Trophoblast cell (in vitro differentiated cells and primary cell): Measurements from ENCODE around the gene EPHB1.

Experiments
- DNase-seq, 2 donors: peaks; one replicate each; pipeline ENCODE4 v3.0.0-alpha.2; 2016
- H2AFZ ChIP-seq: 2 replicates; pipeline ENCODE4 v1.6.1; 2013; ENCODE audit warnings: low read length, moderate library complexity, mild to moderate bottlenecking; ENCODE audit not compliant: insufficient read depth, poor library complexity
- H2AK5ac ChIP-seq: 2 replicates; pipeline ENCODE4 v1.6.1; 2013; ENCODE audit warnings: mild to moderate bottlenecking, low read length
- H2BK120ac ChIP-seq: 2 replicates; pipeline ENCODE4 v1.6.1; 2013; ENCODE audit warnings: low read length, mild to moderate bottlenecking, moderate library complexity; ENCODE audit not compliant: insufficient read depth, poor library complexity
- H2BK12ac ChIP-seq: 2 replicates; pipeline ENCODE4 v1.6.1; 2013; ENCODE audit warnings: mild to moderate bottlenecking, low read length, moderate library complexity
- H2BK5ac ChIP-seq: 2 replicates; pipeline ENCODE4 v1.6.1; 2013; ENCODE audit warnings: low read length, low read depth, moderate library complexity, mild to moderate bottlenecking; ENCODE audit not compliant: poor library complexity
- H3K14ac ChIP-seq: 2 replicates; pipeline ENCODE4 v1.6.1; 2013; ENCODE audit warnings: mild to moderate bottlenecking, low read length
- H3K18ac ChIP-seq: 2 replicates; pipeline ENCODE4 v1.6.1; 2013; ENCODE audit warnings: mild to moderate bottlenecking, low read length
- H3K23ac ChIP-seq: 2 replicates; pipeline ENCODE4 v1.6.1; 2013; ENCODE audit warnings: low read length
- H3K27ac ChIP-seq: 2 replicates; pipeline ENCODE4 v1.5.1; 2013; ENCODE audit warnings: low read depth, mild to moderate bottlenecking, inconsistent platforms, low read length, moderate library complexity
- H3K27me3 ChIP-seq: 2 replicates; pipeline ENCODE4 v1.6.1; 2013; ENCODE audit warnings: inconsistent platforms, mild to moderate bottlenecking, low read length, moderate library complexity; ENCODE audit not compliant: insufficient read depth
- H3K36me3 ChIP-seq, 2 experiments: 1 replicate in 1 of 2; 2 replicates in 1 of 2; pipeline ENCODE4 v1.6.1; 2013; ENCODE audit warnings: low read length in 2 of 2, mild to moderate bottlenecking in 2 of 2, moderate library complexity in 1 of 2; ENCODE audit not compliant: insufficient read depth in 2 of 2, control insufficient read depth in 1 of 2
- H3K4ac ChIP-seq: 2 replicates; pipeline ENCODE4 v1.6.1; 2013; ENCODE audit warnings: low read depth, mild to moderate bottlenecking, low read length, moderate library complexity
- H3K4me1 ChIP-seq, 2 experiments: 1 replicate in 1 of 2; 2 replicates in 1 of 2; pipeline ENCODE4 v1.6.1; 2013; ENCODE audit warnings: low read length in 2 of 2, mild to moderate bottlenecking in 2 of 2, moderate library complexity in 1 of 2; ENCODE audit not compliant: insufficient read depth in 2 of 2, control insufficient read depth in 1 of 2
- H3K4me2 ChIP-seq: 2 replicates; pipeline ENCODE4 v1.6.1; 2013; ENCODE audit warnings: inconsistent platforms, mild to moderate bottlenecking, low read length, moderate library complexity
- H3K4me3 ChIP-seq: 2 replicates; pipeline ENCODE4 v1.5.1; 2013; ENCODE audit warnings: mild to moderate bottlenecking, low read depth, low read length, inconsistent platforms
- H3K79me1 ChIP-seq: one replicate; pipeline ENCODE4 v1.6.1; 2013; ENCODE audit warnings: low read length
- H3K79me2 ChIP-seq: 2 replicates; pipeline ENCODE4 v1.6.1; 2013; ENCODE audit warnings: low read length, mild to moderate bottlenecking; ENCODE audit not compliant: control insufficient read depth, insufficient read depth, poor library complexity
- H3K9ac ChIP-seq: 2 replicates; pipeline ENCODE4 v1.6.1; 2013; ENCODE audit warnings: mild to moderate bottlenecking, low read length
- H3K9me3 ChIP-seq: 2 replicates; pipeline ENCODE4 v1.6.1; 2013; ENCODE audit warnings: low read depth, mild to moderate bottlenecking, control low read depth, inconsistent platforms, low read length; ENCODE audit not compliant: insufficient read depth
- H4K12ac ChIP-seq: 2 replicates; pipeline ENCODE4 v1.6.1; 2013; ENCODE audit warnings: low read depth, mild to moderate bottlenecking, low read length, moderate library complexity
- H4K8ac ChIP-seq: 2 replicates; pipeline ENCODE4 v1.6.1; 2013; ENCODE audit warnings: low read depth, mild to moderate bottlenecking, low read length, moderate library complexity
- H4K91ac ChIP-seq: one replicate; pipeline ENCODE4 v1.6.1; 2013; ENCODE audit warnings: low read depth, mild to moderate bottlenecking, low read length, moderate library complexity
- WGBS: extraction: QIAGEN DNeasy Blood & Tissue Kit; methylation state at CpG from one replicate; pipeline ENCODE4 v1.1.7; 2013; ENCODE audit warnings: missing lambda C conversion rate; ENCODE audit not compliant: insufficient read length, insufficient coverage; ENCODE audit errors: extremely low coverage; 5-methylcytosine and 5-hydroxymethylcytosine counted together

EPHB1 gene

GRCh38 chr3:134765468-134765867, 29.6 kb upstream of the EPHB1 start:
- H3K79me1 ChIP-seq = no peaks in the 10 kb centered on the region
- H3K36me3 ChIP-seq = no peaks in the 10 kb centered on the region
- no CpG with 5 or more reads among the region's 2 CpGs for WGBS
- no peak overlapping the region for H4K91ac ChIP-seq
- no peak overlapping the region for H2AFZ ChIP-seq
- H3K27ac ChIP-seq = no peak overlapping the region
- H3K79me2 ChIP-seq = no peaks in the 10 kb centered on the region
- no peak overlapping the region for H4K8ac ChIP-seq
- H3K27me3 ChIP-seq = no peaks in the 10 kb centered on the region
- no peak overlapping the region for H2BK12ac ChIP-seq
- no peak overlapping the region for H3K14ac ChIP-seq
- no peak overlapping the region for H2BK120ac ChIP-seq
- no peak overlapping the region for H3K18ac ChIP-seq
- H3K4me1 ChIP-seq = no peaks in the 10 kb centered on the region
- no peak overlapping the region for H3K23ac ChIP-seq
- H2AK5ac ChIP-seq = no peak overlapping the region
- H4K12ac ChIP-seq = no peak overlapping the region
- no peak overlapping the region for H3K9ac ChIP-seq
- H3K4me2 ChIP-seq = no peak overlapping the region
- H3K9me3 ChIP-seq = no peaks in the 10 kb centered on the region
- no peak overlapping the region for H2BK5ac ChIP-seq
- no peak for DNase-seq
- no peak overlapping the region for H3K4me3 ChIP-seq
- no peak overlapping the region for H3K4ac ChIP-seq

- Histone ChIP-seq H3K14ac (no peak overlapping the region), H3K18ac (no peak overlapping the region), H3K36me3 (no peaks in the 10 kb centered on the region), H3K79me1 (no peaks in the 10 kb centered on the region), H3K4ac (no peak overlapping the region), H2BK12ac (no peak overlapping the region), H3K4me2 (no peak overlapping the region), H2BK120ac (no peak overlapping the region), H3K9ac (no peak overlapping the region), H3K23ac (no peak overlapping the region), H2BK5ac (no peak overlapping the region), H3K27ac (no peak overlapping the region), H4K12ac (no peak overlapping the region), H3K27me3 (no peaks in the 10 kb centered on the region), H3K4me1 (no peaks in the 10 kb centered on the region), H4K8ac (no peak overlapping the region), H4K91ac (no peak overlapping the region), H3K9me3 (no peaks in the 10 kb centered on the region), H2AFZ (no peak overlapping the region), H3K79me2 (no peaks in the 10 kb centered on the region), H2AK5ac (no peak overlapping the region), H3K4me3 (no peak overlapping the region)
- no peak for DNase-seq
- WGBS = no CpG with 5 or more reads among the region's 1 CpG
Measured at GRCh38 chr3:134766290-134766689, 28.8 kb upstream of the EPHB1 start.

- Histone ChIP-seq H2AK5ac (no peak overlapping the region), H3K14ac (no peak overlapping the region), H2AFZ (no peak overlapping the region), H3K4me1 (no peaks in the 10 kb centered on the region), H3K18ac (no peak overlapping the region), H3K9ac (no peak overlapping the region), H4K8ac (no peak overlapping the region), H2BK120ac (no peak overlapping the region), H3K27me3 (no peaks in the 10 kb centered on the region), H3K79me1 (no peaks in the 10 kb centered on the region), H2BK5ac (no peak overlapping the region), H3K4me3 (no peak overlapping the region), H3K4me2 (no peak overlapping the region), H3K23ac (no peak overlapping the region), H4K91ac (no peak overlapping the region), H3K79me2 (no peaks in the 10 kb centered on the region), H4K12ac (no peak overlapping the region), H3K9me3 (no peaks in the 10 kb centered on the region), H3K4ac (no peak overlapping the region), H3K36me3 (no peaks in the 10 kb centered on the region), H2BK12ac (no peak overlapping the region), H3K27ac (no peak overlapping the region)
- no peak for DNase-seq
- WGBS = no CpG with 5 or more reads among the region's 3 CpGs
Measured at GRCh38 chr3:134768116-134768515, 26.9 kb upstream of the EPHB1 start.

- H3K14ac ChIP-seq = no peak overlapping the region
- no CpG with 5 or more reads among the region's 5 CpGs for WGBS
- no peaks in the 10 kb centered on the region for H3K27me3 ChIP-seq
- H3K9ac ChIP-seq = no peak overlapping the region
- H4K8ac ChIP-seq = no peak overlapping the region
- no peak overlapping the region for H3K18ac ChIP-seq
- no peak overlapping the region for H2AFZ ChIP-seq
- H2BK5ac ChIP-seq = no peak overlapping the region
- no peak overlapping the region for H3K27ac ChIP-seq
- H3K9me3 ChIP-seq = no peaks in the 10 kb centered on the region
- H3K4me3 ChIP-seq = no peak overlapping the region
- H2AK5ac ChIP-seq = no peak overlapping the region
- no peak overlapping the region for H3K4ac ChIP-seq
- H4K91ac ChIP-seq = no peak overlapping the region
- H3K79me2 ChIP-seq = no peaks in the 10 kb centered on the region
- no peak overlapping the region for H3K23ac ChIP-seq
- no peak overlapping the region for H2BK12ac ChIP-seq
- H3K79me1 ChIP-seq = no peaks in the 10 kb centered on the region
- no peak for DNase-seq
- no peak overlapping the region for H4K12ac ChIP-seq
- no peak overlapping the region for H2BK120ac ChIP-seq
- H3K4me1 ChIP-seq = no peaks in the 10 kb centered on the region
- no peaks in the 10 kb centered on the region for H3K36me3 ChIP-seq
- H3K4me2 ChIP-seq = no peak overlapping the region
Measured at GRCh38 chr3:134768837-134769236, 26.2 kb upstream of the EPHB1 start.
